ENCODE measurements around the gene TMEM272. TPM values are rescaled to one million over a fixed set of nuclear protein-coding genes. Genes with fewer than 3 reads are reported as not detected.

TMEM272 gene
- polyA plus RNA-seq, 1 donor (not counting 4 experiments of a cell fraction or from before 2014, with no cell fraction given): not detected

GRCh38 chr13:51856027-51856736, 11.2 kb upstream of the TMEM272 start:
- TF ChIP-seq EZH2 (IDR thresholded peaks at IDR 0.05; ENCODE audit: low read length) (no peak), CTCF (optimal IDR thresholded peaks at IDR 0.05 in 1 of 3, IDR thresholded peaks at IDR 0.05 in 1 of 3, conservative IDR thresholded peaks at IDR 0.05 in 1 of 3; ENCODE audit: extremely low read depth in 1 of 3, insufficient read depth in 2 of 3, low read length in 3 of 3) (no peak)
- Histone ChIP-seq H3K9me3 (ENCODE audit: control insufficient read depth, low read depth, low read length) (no peaks in the 10 kb centered on the region), H3K4me1 (ENCODE audit: control insufficient read depth, extremely low read depth, insufficient read depth, low read length) (no peaks in the 10 kb centered on the region), H3K27ac (ENCODE audit: control insufficient read depth, insufficient read depth, low read length) (no peak overlapping the region), H3K79me2 (ENCODE audit: control insufficient read depth, insufficient read depth, low read length) (no peaks in the 10 kb centered on the region), H3K27me3 (ENCODE audit: control insufficient read depth, extremely low read depth, insufficient read depth, low read length) (no peaks in the 10 kb centered on the region), H2AFZ (ENCODE audit: control insufficient read depth, low read length) (no peak overlapping the region), H3K9ac (ENCODE audit: control insufficient read depth, extremely low read depth, insufficient read depth, low read length) (no peak overlapping the region), H4K20me1 (ENCODE audit: control insufficient read depth, extremely low read depth, insufficient read depth, low read length) (no peaks in the 10 kb centered on the region), H3K36me3 (ENCODE audit: control insufficient read depth in 2 of 2, extremely low read depth in 1 of 2, insufficient read depth in 2 of 2, low read length in 2 of 2) (no peaks in the 10 kb centered on the region), H3K4me3 (ENCODE audit: control insufficient read depth in 2 of 3, extremely low read depth in 1 of 3, insufficient read depth in 2 of 3, low read depth in 1 of 3, low read length in 3 of 3) (no peak overlapping the region), H3K9me1 (ENCODE audit: control insufficient read depth, extremely low read depth, insufficient read depth, low read length) (no peaks in the 10 kb centered on the region), H3K4me2 (ENCODE audit: control insufficient read depth, extremely low read depth, insufficient read depth, low read depth, low read length) (no peak overlapping the region)
- FAIRE-seq (no peak), DNase-seq (ENCODE audit: low read depth, low spot score) (no peak)
- dilution Hi-C loops (cut with MboI; ENCODE audit: extremely low pct_ligation_motif_present, low sequenced_read_pairs): no loop called here

- H3K36me3 ChIP-seq (ENCODE audit: control insufficient read depth in 2 of 2, extremely low read depth in 1 of 2, insufficient read depth in 2 of 2, low read length in 2 of 2): no peaks in the 10 kb centered on the region
- dilution Hi-C loops (cut with MboI; ENCODE audit: extremely low pct_ligation_motif_present, low sequenced_read_pairs): no loop called here
- H2AFZ ChIP-seq (ENCODE audit: control insufficient read depth, low read length): no peak overlapping the region
- no peaks in the 10 kb centered on the region for H4K20me1 ChIP-seq (ENCODE audit: control insufficient read depth, extremely low read depth, insufficient read depth, low read length)
- H3K27me3 ChIP-seq (ENCODE audit: control insufficient read depth, extremely low read depth, insufficient read depth, low read length): peaks cover 5% of the 10 kb centered on the region
- H3K9ac ChIP-seq (ENCODE audit: control insufficient read depth, extremely low read depth, insufficient read depth, low read length): no peak overlapping the region
- H3K79me2 ChIP-seq (ENCODE audit: control insufficient read depth, insufficient read depth, low read length): no peaks in the 10 kb centered on the region
- TF ChIP-seq CTCF (optimal IDR thresholded peaks at IDR 0.05 in 1 of 3, IDR thresholded peaks at IDR 0.05 in 1 of 3, conservative IDR thresholded peaks at IDR 0.05 in 1 of 3; ENCODE audit: extremely low read depth in 1 of 3, insufficient read depth in 2 of 3, low read length in 3 of 3) (peak; percentile 57 to 80 (median 80)), EZH2 (IDR thresholded peaks at IDR 0.05; ENCODE audit: low read length) (no peak)
- no peaks in the 10 kb centered on the region for H3K4me1 ChIP-seq (ENCODE audit: control insufficient read depth, extremely low read depth, insufficient read depth, low read length)
- DNase-seq (ENCODE audit: low read depth, low spot score) (no peak), FAIRE-seq (no peak)
- H3K9me3 ChIP-seq (ENCODE audit: control insufficient read depth, low read depth, low read length): no peaks in the 10 kb centered on the region
- H3K9me1 ChIP-seq (ENCODE audit: control insufficient read depth, extremely low read depth, insufficient read depth, low read length): no peaks in the 10 kb centered on the region
- H3K27ac ChIP-seq (ENCODE audit: control insufficient read depth, insufficient read depth, low read length): no peak overlapping the region
- no peak overlapping the region for H3K4me3 ChIP-seq (ENCODE audit: control insufficient read depth in 2 of 3, extremely low read depth in 1 of 3, insufficient read depth in 2 of 3, low read depth in 1 of 3, low read length in 3 of 3)
- H3K4me2 ChIP-seq (ENCODE audit: control insufficient read depth, extremely low read depth, insufficient read depth, low read depth, low read length): no peak overlapping the region
These were observed 4.4 kb upstream of the TMEM272 start for GRCh38 chr13:51849145-51850101.
